GM12878 (cell line): ENCODE data around the gene KIF20B. TPM values are rescaled to one million over a fixed set of nuclear protein-coding genes. Genes with fewer than 3 reads are reported as not detected.

Experiments used
- ATAC-seq: fragments of 200-7000 bp; cut with Tn5 transposase; 3 replicates; pipeline ENCODE4 v1.9.1; 2020; ENCODE audit warnings: mild to moderate bottlenecking, moderate library complexity
- BruUV-seq: library from RNA; stranded (reverse); fragments of 400-500 nt; replicated peaks from 2 replicates; lab custom pipeline; 2021; lab: Mats Ljungman, UMichigan
- CTCF ChIA-PET: fragments of 300-600 bp; sonication (Branson Sonifier 250); formaldehyde crosslinking; extraction: SDS; loops from one replicate; lab custom pipeline; 2021; ENCODE audit warnings: inconsistent platforms; lab: Yijun Ruan, JAX
- POLR2A ChIA-PET: fragments of 350-600 bp; formaldehyde crosslinking; extraction: SDS; loops from one replicate; lab custom pipeline; 2021; ENCODE audit warnings: inconsistent platforms; lab: Charles Lee
- RAD21 ChIA-PET: fragments of 300-600 bp; sonication (Branson Sonifier 250); formaldehyde crosslinking; loops from one replicate; lab custom pipeline; 2023; ENCODE audit warnings: antibody characterized with exemption; ENCODE audit not compliant: unreplicated experiment; lab: Charles Lee
- SMC1A ChIA-PET: fragments of 300-600 bp; sonication (Branson Sonifier 250); formaldehyde crosslinking; loops from one replicate; lab custom pipeline; 2023; ENCODE audit not compliant: unreplicated experiment, uncharacterized antibody; lab: Charles Lee
- DNase-seq: peaks from one replicate; pipeline ENCODE4 v3.0.0-alpha.2; 2011; ENCODE audit warnings: low read depth, low spot score
- FAIRE-seq: peaks from 3 replicates; lab custom pipeline; 2011; peaks lifted over from hg19 to GRCh38; lab: Jason Lieb, UNC
- H2AFZ ChIP-seq: 2 replicates; pipeline ENCODE4 v1.6.0; 2011; ENCODE audit warnings: low read depth, low read length, control low read depth; ENCODE audit not compliant: control insufficient read depth
- H3K27ac ChIP-seq: 2 replicates; pipeline ENCODE4 v1.5.1; 2011; ENCODE audit warnings: control low read depth; ENCODE audit not compliant: control insufficient read depth, insufficient read depth
- H3K27me3 ChIP-seq, 2 experiments: replicated peaks in 1 of 2; 2 replicates each; pipeline versions ENCODE4 v1.6.0 to v1.6.1; 2011; ENCODE audit warnings: low read length in 1 of 2; ENCODE audit not compliant: control insufficient read depth in 2 of 2, insufficient read depth in 2 of 2
- H3K36me3 ChIP-seq, 2 experiments: 2 replicates each; pipeline ENCODE4 v1.5.1; 2011; ENCODE audit warnings: low read length in 1 of 2; ENCODE audit not compliant: control insufficient read depth in 2 of 2, insufficient read depth in 2 of 2
- H3K4me1 ChIP-seq: 2 replicates; pipeline ENCODE4 v1.6.1; 2011; ENCODE audit warnings: mild to moderate bottlenecking, low read length, moderate library complexity, mixed read lengths; ENCODE audit not compliant: control insufficient read depth, insufficient read depth
- H3K4me2 ChIP-seq: 2 replicates; pipeline ENCODE4 v1.6.0; 2011; ENCODE audit warnings: control low read depth; ENCODE audit not compliant: control insufficient read depth, insufficient read depth
- H3K4me3 ChIP-seq: fragments of 200-600 bp; sonication (generic); 2 replicates; pipeline ENCODE4 v1.5.1; 2016
- H3K79me2 ChIP-seq: 2 replicates; pipeline ENCODE4 v1.6.0; 2011; ENCODE audit warnings: low read length; ENCODE audit not compliant: control insufficient read depth, insufficient read depth
- H3K9ac ChIP-seq: 2 replicates; pipeline ENCODE4 v1.8.0; 2011; ENCODE audit warnings: low read length, control low read depth, mixed read lengths; ENCODE audit not compliant: control insufficient read depth, insufficient read depth
- H3K9me3 ChIP-seq: replicated peaks from 3 replicates; pipeline ENCODE4 v1.5.1; 2011; ENCODE audit warnings: mild to moderate bottlenecking, low read length; ENCODE audit not compliant: control insufficient read depth, insufficient read depth
- H4K20me1 ChIP-seq: 2 replicates; pipeline ENCODE4 v1.6.0; 2011; ENCODE audit not compliant: control insufficient read depth, insufficient read depth
- ATF7 ChIP-seq: fragments of 450-650 bp; IDR thresholded peaks from 2 replicates; pipeline ENCODE4 v1.6.1; 2016; ENCODE audit warnings: low read depth, mild to moderate bottlenecking
- CBFB ChIP-seq: IDR thresholded peaks from 2 replicates; pipeline ENCODE4 v1.6.1; 2016; ENCODE audit warnings: antibody characterized with exemption, low read depth
- CREB1 ChIP-seq: IDR thresholded peaks from 2 replicates; pipeline ENCODE4 v1.6.1; 2012; ENCODE audit warnings: low read depth, mild to moderate bottlenecking, inconsistent platforms
- HCFC1 ChIP-seq: fragments of 150-350 bp; IDR thresholded peaks from 2 replicates; pipeline ENCODE4 v1.6.1; 2014; ENCODE audit warnings: low read length
- IRF4 ChIP-seq: IDR thresholded peaks from 2 replicates; pipeline ENCODE4 v1.6.1; 2011; ENCODE audit warnings: low read depth, low read length
- MEF2A ChIP-seq: IDR thresholded peaks from 2 replicates; pipeline ENCODE4 v1.6.1; 2011; ENCODE audit warnings: low read depth, mild to moderate bottlenecking, low read length, moderate library complexity; ENCODE audit not compliant: insufficient read depth
- MTA3 ChIP-seq: IDR thresholded peaks from 2 replicates; pipeline ENCODE4 v1.6.1; 2012; ENCODE audit warnings: low read length, inconsistent platforms, borderline replicate concordance
- POLR2AphosphoS2 ChIP-seq: IDR thresholded peaks from 2 replicates; pipeline ENCODE4 v1.6.1; 2011; ENCODE audit warnings: low read depth, mild to moderate bottlenecking, low read length, improper control_type of control experiment, moderate library complexity
- RB1 ChIP-seq: fragments of 450-650 bp; formaldehyde crosslinking; IDR thresholded peaks from 2 replicates; pipeline ENCODE4 v1.6.1; 2017; ENCODE audit warnings: mild to moderate bottlenecking, borderline replicate concordance
- RELA ChIP-seq: fragments of 450-650 bp; IDR thresholded peaks from 2 replicates; pipeline ENCODE4 v1.8.0; 2014; ENCODE audit warnings: borderline replicate concordance; ENCODE audit not compliant: partially characterized antibody
- RELB ChIP-seq: fragments of 450-650 bp; IDR thresholded peaks from 2 replicates; pipeline ENCODE4 v1.6.1; 2017; ENCODE audit warnings: low read depth, mild to moderate bottlenecking, moderate library complexity
- SP1 ChIP-seq: IDR thresholded peaks from one replicate; pipeline ENCODE4 v1.6.1; 2011; ENCODE audit warnings: low read depth, low read length
- TCF7 ChIP-seq: IDR thresholded peaks from 2 replicates; pipeline ENCODE4 v1.6.1; 2014; ENCODE audit warnings: antibody characterized with exemption, borderline replicate concordance
- ZSCAN29 ChIP-seq: fragments of 450-650 bp; IDR thresholded peaks from 2 replicates; pipeline ENCODE4 v1.6.1; 2017; ENCODE audit warnings: mild to moderate bottlenecking, moderate library complexity
- WGBS: methylation state at CpG from one replicate; pipeline ENCODE4 v1.1.6; 2016; ENCODE audit warnings: low lambda C conversion rate; ENCODE audit not compliant: insufficient replicate concordance, insufficient coverage; ENCODE audit errors: missing lambda C conversion rate; 5-methylcytosine and 5-hydroxymethylcytosine counted together
- in situ Hi-C: fragments of 300-500 bp; cut with MboI; formaldehyde crosslinking; loops from 9 replicates; pipeline ENCODE4 v1.14.3; 2018; ENCODE audit warnings: mixed read lengths
- intact Hi-C: fragments of 100-400 bp; cut with micrococcal nuclease; formaldehyde crosslinking; loops from one replicate; pipeline ENCODE4 v1.14.2; 2022; ENCODE audit not compliant: unreplicated experiment
- polyA plus RNA-seq, 11 experiments: library from polyadenylated mRNA; depleted of rRNA in 4 of 11; unstranded in 6 of 11; stranded (reverse) in 5 of 11; fragments of >200 nt; fragmentation: Nextera tagmentation in 4 of 11; fragmentation: Illumina TruSeq in 1 of 11; extraction: Ambion mirVana in 4 of 11; extraction: Trizol in 1 of 11; gene quantifications; 1 replicate in 1 of 11; 2 replicates in 10 of 11; pipeline versions ENCODE4 v1.2.1 to v1.2.3, GENCODE V29; 2011 to 2016; ENCODE audit warnings: inconsistent platforms in 2 of 11, missing spikeins in 2 of 11, low read depth in 1 of 11
- total RNA-seq, 4 experiments: library from RNA; depleted of rRNA in 3 of 4; stranded (reverse); fragments of >200 nt in 3 of 4; fragmentation: Illumina TruSeq in 1 of 4; extraction: Trizol in 1 of 4; gene quantifications; 2 replicates each; pipeline versions ENCODE4 v1.2.1 to v1.2.3, GENCODE V29; 2013 to 2021
- TF ChIP-seq, protein P1 (sequence below): IDR thresholded peaks from 2 replicates; pipeline ENCODE4 v1.6.1; 2011; ENCODE audit warnings: low read depth, low read length, improper control_type of control experiment, borderline replicate concordance
- TF ChIP-seq, protein P2 (sequence below): fragments of 450-650 bp; formaldehyde crosslinking; IDR thresholded peaks from 2 replicates; pipeline ENCODE4 v1.4.0; 2020; ENCODE audit warnings: mild to moderate bottlenecking, moderate library complexity

Gene KIF20B
- total and polyA plus RNA-seq, 10 of the 15 experiments (the other 5 are each of a cell fraction or from before 2014, with no cell fraction given), result 15.6 to 67.7 (median 44.3) TPM

DNA sequence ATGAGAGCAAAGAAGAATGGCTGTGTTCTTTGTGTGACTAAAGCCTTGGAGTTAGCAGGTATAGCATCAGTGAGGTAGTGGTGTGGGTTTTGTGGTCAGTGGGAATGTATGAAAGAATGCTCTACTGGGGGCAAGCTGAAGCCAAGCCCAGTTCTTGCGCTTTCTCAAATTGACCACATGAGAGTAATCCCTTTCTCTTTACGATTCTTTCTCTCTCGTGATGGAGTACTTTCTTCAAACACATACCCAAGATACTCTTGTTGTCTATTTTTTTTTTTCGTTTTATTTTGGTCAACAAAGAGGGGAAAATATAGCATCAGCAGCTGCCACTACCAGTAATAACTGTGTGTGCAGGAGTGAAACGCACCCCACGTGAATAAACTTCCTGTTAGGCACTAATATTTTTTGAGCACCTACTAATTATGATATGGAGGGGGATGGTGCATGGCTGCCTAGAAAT is 48.0 kb upstream of the KIF20B start (continued):
- TF ChIP-seq TCF7, result peak; percentile 96
- TF ChIP-seq RELB, result peak; percentile 75; the same call in 1 of the 2 replicates
- TF ChIP-seq, protein P1, sequence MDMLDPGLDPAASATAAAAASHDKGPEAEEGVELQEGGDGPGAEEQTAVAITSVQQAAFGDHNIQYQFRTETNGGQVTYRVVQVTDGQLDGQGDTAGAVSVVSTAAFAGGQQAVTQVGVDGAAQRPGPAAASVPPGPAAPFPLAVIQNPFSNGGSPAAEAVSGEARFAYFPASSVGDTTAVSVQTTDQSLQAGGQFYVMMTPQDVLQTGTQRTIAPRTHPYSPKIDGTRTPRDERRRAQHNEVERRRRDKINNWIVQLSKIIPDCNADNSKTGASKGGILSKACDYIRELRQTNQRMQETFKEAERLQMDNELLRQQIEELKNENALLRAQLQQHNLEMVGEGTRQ, result no peak
- TF ChIP-seq CBFB, result peak; percentile 96
- TF ChIP-seq SP1, result peak; percentile 10
- TF ChIP-seq HCFC1, result no peak
- TF ChIP-seq CREB1, result peak; percentile 54; the same call in 1 of the 2 replicates
- peak; percentile 82 for TF ChIP-seq ATF7
- TF ChIP-seq MEF2A, result peak; percentile 95
- no peak for TF ChIP-seq ZSCAN29

DNA sequence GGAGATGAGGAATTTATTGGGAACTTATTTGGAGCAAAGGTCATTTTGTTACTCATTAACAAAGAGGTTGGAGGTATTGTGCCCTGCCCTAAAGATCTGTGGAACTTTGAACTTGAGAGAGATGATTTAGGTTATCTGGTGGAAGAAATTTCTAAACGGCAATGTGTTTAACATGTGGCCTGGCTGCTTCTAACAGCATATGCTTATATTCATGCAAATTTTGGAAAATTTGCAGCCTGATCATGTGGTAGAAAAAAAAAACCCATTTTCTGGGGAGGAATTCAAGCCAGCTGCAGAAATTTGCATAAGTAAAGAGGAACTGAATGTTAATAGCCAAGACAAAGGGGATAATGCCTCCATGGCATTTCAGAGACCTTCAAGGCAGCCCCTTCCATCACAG is 45.7 kb upstream of the KIF20B start:
- SMC1A ChIA-PET, result interaction anchor here (1.0 to 4.1 kb wide), 3 partner anchors 10 to 14 kb away, joined by 4 to 21 read pairs (median 5); no protein-coding TSS in a partner anchor
- no peak for ATAC-seq
- BruUV-seq, result no TSS peak
- in situ Hi-C loops, result no loop called here
- FAIRE-seq, result no peak
- no peak overlapping the region for H3K4me3 ChIP-seq
- POLR2A ChIA-PET, result interaction anchor here (0.6 to 3.1 kb wide), 3 partner anchors 12 to 259 kb away, joined by 5 to 13 read pairs (median 5); partner anchors contain the start of gene KIF20B
- H2AFZ ChIP-seq, result no peak overlapping the region
- no peaks in the 10 kb centered on the region for H3K79me2 ChIP-seq
- peaks cover 30% of the 10 kb centered on the region for H3K4me1 ChIP-seq
- 25% methylated on average over 1 of the region's 1 CpG for WGBS
- H3K4me2 ChIP-seq, result no peak overlapping the region
- no peaks in the 10 kb centered on the region for H3K36me3 ChIP-seq
- no peak overlapping the region for H3K27ac ChIP-seq
- no peak overlapping the region for H3K9ac ChIP-seq
- H3K9me3 ChIP-seq, result peaks cover 10% of the 10 kb centered on the region; the same call in 2 of the 3 replicates
- H3K27me3 ChIP-seq, result no peaks in the 10 kb centered on the region
- no peak for DNase-seq
- RAD21 ChIA-PET, result interaction anchor here (2.1 kb wide), 1 partner anchor 12 kb away, joined by 7 read pairs; no protein-coding TSS in a partner anchor
- intact Hi-C loops, result loop anchor here (10.0 kb wide), 1 partner anchor 399 kb away; no protein-coding TSS in a partner anchor
- H4K20me1 ChIP-seq, result no peaks in the 10 kb centered on the region
- CTCF ChIA-PET, result interaction anchor here (1.1 to 2.8 kb wide), 2 partner anchors 8 to 46 kb away, joined by 3 to 9 read pairs; no protein-coding TSS in a partner anchor
- no peak for TF ChIP-seq RELA
- TF ChIP-seq, protein P2, sequence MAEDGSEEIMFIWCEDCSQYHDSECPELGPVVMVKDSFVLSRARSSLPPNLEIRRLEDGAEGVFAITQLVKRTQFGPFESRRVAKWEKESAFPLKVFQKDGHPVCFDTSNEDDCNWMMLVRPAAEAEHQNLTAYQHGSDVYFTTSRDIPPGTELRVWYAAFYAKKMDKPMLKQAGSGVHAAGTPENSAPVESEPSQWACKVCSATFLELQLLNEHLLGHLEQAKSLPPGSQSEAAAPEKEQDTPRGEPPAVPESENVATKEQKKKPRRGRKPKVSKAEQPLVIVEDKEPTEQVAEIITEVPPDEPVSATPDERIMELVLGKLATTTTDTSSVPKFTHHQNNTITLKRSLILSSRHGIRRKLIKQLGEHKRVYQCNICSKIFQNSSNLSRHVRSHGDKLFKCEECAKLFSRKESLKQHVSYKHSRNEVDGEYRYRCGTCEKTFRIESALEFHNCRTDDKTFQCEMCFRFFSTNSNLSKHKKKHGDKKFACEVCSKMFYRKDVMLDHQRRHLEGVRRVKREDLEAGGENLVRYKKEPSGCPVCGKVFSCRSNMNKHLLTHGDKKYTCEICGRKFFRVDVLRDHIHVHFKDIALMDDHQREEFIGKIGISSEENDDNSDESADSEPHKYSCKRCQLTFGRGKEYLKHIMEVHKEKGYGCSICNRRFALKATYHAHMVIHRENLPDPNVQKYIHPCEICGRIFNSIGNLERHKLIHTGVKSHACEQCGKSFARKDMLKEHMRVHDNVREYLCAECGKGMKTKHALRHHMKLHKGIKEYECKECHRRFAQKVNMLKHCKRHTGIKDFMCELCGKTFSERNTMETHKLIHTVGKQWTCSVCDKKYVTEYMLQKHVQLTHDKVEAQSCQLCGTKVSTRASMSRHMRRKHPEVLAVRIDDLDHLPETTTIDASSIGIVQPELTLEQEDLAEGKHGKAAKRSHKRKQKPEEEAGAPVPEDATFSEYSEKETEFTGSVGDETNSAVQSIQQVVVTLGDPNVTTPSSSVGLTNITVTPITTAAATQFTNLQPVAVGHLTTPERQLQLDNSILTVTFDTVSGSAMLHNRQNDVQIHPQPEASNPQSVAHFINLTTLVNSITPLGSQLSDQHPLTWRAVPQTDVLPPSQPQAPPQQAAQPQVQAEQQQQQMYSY (CRISPR knock-in tag), result no peak
- TF ChIP-seq IRF4, result no peak
- TF ChIP-seq MTA3, result no peak
- no peak for TF ChIP-seq POLR2AphosphoS2
- TF ChIP-seq RB1, result no peak
